ENCODE results near the gene CPN2. TPM values are rescaled to one million over a fixed set of nuclear protein-coding genes. Genes with fewer than 3 reads are reported as not detected.

The CPN2 gene
- total and polyA plus RNA-seq, 2 of the 8 experiments (the other 6 are each of a cell fraction or from before 2014, with no cell fraction given), result 0.03 TPM; not detected in 1

GRCh38 chr3:194326968-194327217, 24.2 kb downstream of the CPN2 start (continued):
- TF ChIP-seq, protein P1, sequence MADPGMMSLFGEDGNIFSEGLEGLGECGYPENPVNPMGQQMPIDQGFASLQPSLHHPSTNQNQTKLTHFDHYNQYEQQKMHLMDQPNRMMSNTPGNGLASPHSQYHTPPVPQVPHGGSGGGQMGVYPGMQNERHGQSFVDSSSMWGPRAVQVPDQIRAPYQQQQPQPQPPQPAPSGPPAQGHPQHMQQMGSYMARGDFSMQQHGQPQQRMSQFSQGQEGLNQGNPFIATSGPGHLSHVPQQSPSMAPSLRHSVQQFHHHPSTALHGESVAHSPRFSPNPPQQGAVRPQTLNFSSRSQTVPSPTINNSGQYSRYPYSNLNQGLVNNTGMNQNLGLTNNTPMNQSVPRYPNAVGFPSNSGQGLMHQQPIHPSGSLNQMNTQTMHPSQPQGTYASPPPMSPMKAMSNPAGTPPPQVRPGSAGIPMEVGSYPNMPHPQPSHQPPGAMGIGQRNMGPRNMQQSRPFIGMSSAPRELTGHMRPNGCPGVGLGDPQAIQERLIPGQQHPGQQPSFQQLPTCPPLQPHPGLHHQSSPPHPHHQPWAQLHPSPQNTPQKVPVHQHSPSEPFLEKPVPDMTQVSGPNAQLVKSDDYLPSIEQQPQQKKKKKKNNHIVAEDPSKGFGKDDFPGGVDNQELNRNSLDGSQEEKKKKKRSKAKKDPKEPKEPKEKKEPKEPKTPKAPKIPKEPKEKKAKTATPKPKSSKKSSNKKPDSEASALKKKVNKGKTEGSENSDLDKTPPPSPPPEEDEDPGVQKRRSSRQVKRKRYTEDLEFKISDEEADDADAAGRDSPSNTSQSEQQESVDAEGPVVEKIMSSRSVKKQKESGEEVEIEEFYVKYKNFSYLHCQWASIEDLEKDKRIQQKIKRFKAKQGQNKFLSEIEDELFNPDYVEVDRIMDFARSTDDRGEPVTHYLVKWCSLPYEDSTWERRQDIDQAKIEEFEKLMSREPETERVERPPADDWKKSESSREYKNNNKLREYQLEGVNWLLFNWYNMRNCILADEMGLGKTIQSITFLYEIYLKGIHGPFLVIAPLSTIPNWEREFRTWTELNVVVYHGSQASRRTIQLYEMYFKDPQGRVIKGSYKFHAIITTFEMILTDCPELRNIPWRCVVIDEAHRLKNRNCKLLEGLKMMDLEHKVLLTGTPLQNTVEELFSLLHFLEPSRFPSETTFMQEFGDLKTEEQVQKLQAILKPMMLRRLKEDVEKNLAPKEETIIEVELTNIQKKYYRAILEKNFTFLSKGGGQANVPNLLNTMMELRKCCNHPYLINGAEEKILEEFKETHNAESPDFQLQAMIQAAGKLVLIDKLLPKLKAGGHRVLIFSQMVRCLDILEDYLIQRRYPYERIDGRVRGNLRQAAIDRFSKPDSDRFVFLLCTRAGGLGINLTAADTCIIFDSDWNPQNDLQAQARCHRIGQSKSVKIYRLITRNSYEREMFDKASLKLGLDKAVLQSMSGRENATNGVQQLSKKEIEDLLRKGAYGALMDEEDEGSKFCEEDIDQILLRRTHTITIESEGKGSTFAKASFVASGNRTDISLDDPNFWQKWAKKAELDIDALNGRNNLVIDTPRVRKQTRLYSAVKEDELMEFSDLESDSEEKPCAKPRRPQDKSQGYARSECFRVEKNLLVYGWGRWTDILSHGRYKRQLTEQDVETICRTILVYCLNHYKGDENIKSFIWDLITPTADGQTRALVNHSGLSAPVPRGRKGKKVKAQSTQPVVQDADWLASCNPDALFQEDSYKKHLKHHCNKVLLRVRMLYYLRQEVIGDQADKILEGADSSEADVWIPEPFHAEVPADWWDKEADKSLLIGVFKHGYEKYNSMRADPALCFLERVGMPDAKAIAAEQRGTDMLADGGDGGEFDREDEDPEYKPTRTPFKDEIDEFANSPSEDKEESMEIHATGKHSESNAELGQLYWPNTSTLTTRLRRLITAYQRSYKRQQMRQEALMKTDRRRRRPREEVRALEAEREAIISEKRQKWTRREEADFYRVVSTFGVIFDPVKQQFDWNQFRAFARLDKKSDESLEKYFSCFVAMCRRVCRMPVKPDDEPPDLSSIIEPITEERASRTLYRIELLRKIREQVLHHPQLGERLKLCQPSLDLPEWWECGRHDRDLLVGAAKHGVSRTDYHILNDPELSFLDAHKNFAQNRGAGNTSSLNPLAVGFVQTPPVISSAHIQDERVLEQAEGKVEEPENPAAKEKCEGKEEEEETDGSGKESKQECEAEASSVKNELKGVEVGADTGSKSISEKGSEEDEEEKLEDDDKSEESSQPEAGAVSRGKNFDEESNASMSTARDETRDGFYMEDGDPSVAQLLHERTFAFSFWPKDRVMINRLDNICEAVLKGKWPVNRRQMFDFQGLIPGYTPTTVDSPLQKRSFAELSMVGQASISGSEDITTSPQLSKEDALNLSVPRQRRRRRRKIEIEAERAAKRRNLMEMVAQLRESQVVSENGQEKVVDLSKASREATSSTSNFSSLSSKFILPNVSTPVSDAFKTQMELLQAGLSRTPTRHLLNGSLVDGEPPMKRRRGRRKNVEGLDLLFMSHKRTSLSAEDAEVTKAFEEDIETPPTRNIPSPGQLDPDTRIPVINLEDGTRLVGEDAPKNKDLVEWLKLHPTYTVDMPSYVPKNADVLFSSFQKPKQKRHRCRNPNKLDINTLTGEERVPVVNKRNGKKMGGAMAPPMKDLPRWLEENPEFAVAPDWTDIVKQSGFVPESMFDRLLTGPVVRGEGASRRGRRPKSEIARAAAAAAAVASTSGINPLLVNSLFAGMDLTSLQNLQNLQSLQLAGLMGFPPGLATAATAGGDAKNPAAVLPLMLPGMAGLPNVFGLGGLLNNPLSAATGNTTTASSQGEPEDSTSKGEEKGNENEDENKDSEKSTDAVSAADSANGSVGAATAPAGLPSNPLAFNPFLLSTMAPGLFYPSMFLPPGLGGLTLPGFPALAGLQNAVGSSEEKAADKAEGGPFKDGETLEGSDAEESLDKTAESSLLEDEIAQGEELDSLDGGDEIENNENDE (IDR thresholded peaks at IDR 0.05; ENCODE audit: insufficient replicate concordance, low read length), result no peak
- TF ChIP-seq JUN (IDR thresholded peaks at IDR 0.05; ENCODE audit: low read depth, low read length), result no peak
- no peak for TF ChIP-seq FOSL1 (IDR thresholded peaks at IDR 0.05; ENCODE audit: insufficient read depth, low read depth, low read length)
- TF ChIP-seq KDM5A (IDR thresholded peaks at IDR 0.05; ENCODE audit: low read length), result no peak
- no peak for TF ChIP-seq BACH1 (IDR thresholded peaks at IDR 0.05; ENCODE audit: low read length)
- TF ChIP-seq, protein P2, sequence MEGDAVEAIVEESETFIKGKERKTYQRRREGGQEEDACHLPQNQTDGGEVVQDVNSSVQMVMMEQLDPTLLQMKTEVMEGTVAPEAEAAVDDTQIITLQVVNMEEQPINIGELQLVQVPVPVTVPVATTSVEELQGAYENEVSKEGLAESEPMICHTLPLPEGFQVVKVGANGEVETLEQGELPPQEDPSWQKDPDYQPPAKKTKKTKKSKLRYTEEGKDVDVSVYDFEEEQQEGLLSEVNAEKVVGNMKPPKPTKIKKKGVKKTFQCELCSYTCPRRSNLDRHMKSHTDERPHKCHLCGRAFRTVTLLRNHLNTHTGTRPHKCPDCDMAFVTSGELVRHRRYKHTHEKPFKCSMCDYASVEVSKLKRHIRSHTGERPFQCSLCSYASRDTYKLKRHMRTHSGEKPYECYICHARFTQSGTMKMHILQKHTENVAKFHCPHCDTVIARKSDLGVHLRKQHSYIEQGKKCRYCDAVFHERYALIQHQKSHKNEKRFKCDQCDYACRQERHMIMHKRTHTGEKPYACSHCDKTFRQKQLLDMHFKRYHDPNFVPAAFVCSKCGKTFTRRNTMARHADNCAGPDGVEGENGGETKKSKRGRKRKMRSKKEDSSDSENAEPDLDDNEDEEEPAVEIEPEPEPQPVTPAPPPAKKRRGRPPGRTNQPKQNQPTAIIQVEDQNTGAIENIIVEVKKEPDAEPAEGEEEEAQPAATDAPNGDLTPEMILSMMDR (IDR thresholded peaks at IDR 0.05; ENCODE audit: control extremely low read depth in 1 of 3, insufficient read depth in 1 of 3, low read depth in 1 of 3, low read length in 3 of 3), result no peak
- no peak for TF ChIP-seq TEAD4 (IDR thresholded peaks at IDR 0.05; ENCODE audit: low read depth, low read length)
- no peak for TF ChIP-seq SIRT6 (IDR thresholded peaks at IDR 0.05; ENCODE audit: low read length)
- no peak for TF ChIP-seq SP1 (IDR thresholded peaks at IDR 0.05; ENCODE audit: low read depth, low read length)
- TF ChIP-seq ATF3 (IDR thresholded peaks at IDR 0.05; ENCODE audit: insufficient read depth, low read depth, low read length), result no peak

All from H1 (cell line).